ENCODE results near the gene MOB3A.

- TF ChIP-seq CTCF (IDR thresholded peaks at IDR 0.05; ENCODE audit: low read depth, low read length) (no peak), POLR2A (IDR thresholded peaks at IDR 0.05; ENCODE audit: extremely low read depth, insufficient read length) (no peak), MAX (IDR thresholded peaks at IDR 0.05; ENCODE audit: low read depth, low read length) (no peak), MYC (IDR thresholded peaks at IDR 0.05; ENCODE audit: low read depth, low read length) (no peak)
Observed at GRCh38 chr19:2079076-2079864, 16.9 kb downstream of the MOB3A start.

All from NB4 (cell line).